Upper lobe of left lung (tissue), 4 donors: ENCODE measurements around the gene RNF126.

Source experiments
- EP300 ChIP-seq, 4 donors: sonication (generic); formaldehyde crosslinking; IDR thresholded peaks; one replicate each; pipeline ENCODE4 v1.5.1; 2017; ENCODE audit warnings: antibody characterized with exemption in 4 of 4, control low read depth in 2 of 4
- POLR2AphosphoS5 ChIP-seq, 2 donors: sonication (generic); formaldehyde crosslinking; IDR thresholded peaks; one replicate each; pipeline ENCODE4 v1.5.1; 2017; ENCODE audit warnings: antibody characterized with exemption in 2 of 2
- TF ChIP-seq, protein P1 (sequence below), 6 experiments: fragments of 450-650 bp in 4 of 6; fragments of 200-600 bp in 2 of 6; sonication (generic) in 2 of 6; IDR thresholded peaks; one replicate each; pipeline ENCODE4 v1.5.1; 2016 to 2019; ENCODE audit warnings: antibody characterized with exemption in 6 of 6

DNA sequence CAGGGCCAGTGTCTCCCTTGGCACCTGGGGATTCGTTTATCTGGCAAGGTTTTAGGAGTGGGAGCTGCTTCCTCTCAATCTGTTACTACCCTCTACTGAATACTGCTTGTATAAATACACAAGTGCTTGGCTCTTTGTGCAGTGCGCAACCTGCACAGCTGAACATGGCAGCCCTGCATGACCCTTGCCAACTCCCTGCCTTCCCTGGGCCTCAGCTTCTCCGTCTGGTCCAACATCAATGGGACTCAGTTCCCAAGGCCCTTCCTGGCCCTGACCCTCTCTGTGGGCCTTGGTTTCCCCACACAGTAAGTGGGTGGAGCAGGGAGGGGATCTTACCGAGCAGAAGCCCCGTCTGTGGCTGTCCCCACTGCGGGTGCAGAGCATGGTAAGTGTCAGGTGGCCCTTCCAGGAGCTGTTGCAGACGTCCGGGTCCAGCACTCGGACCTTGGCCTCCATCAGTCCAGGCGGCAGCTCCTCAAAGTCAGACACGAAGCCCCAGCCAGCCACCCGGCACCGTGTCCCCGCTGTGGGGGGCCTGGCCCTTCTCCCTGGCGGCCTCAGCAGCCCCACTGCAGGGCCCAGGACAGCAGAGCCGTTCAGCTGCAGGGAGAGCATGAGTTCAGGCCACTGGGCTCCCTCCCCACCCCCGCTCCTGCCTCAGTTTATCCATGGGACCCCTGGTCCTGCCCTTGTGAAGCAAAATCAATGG, 23.7 kb upstream of the RNF126 start:
- TF ChIP-seq, protein P1, sequence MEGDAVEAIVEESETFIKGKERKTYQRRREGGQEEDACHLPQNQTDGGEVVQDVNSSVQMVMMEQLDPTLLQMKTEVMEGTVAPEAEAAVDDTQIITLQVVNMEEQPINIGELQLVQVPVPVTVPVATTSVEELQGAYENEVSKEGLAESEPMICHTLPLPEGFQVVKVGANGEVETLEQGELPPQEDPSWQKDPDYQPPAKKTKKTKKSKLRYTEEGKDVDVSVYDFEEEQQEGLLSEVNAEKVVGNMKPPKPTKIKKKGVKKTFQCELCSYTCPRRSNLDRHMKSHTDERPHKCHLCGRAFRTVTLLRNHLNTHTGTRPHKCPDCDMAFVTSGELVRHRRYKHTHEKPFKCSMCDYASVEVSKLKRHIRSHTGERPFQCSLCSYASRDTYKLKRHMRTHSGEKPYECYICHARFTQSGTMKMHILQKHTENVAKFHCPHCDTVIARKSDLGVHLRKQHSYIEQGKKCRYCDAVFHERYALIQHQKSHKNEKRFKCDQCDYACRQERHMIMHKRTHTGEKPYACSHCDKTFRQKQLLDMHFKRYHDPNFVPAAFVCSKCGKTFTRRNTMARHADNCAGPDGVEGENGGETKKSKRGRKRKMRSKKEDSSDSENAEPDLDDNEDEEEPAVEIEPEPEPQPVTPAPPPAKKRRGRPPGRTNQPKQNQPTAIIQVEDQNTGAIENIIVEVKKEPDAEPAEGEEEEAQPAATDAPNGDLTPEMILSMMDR (IDR thresholded peaks at IDR 0.05) = no peak
- TF ChIP-seq POLR2AphosphoS5 (IDR thresholded peaks at IDR 0.05) (no peak), EP300 (IDR thresholded peaks at IDR 0.05) (no peak)
